NCI-H774 (cell line): ENCODE measurements around the gene HNRNPH2.

ENCODE experiments used
- DNase-seq: peaks from one replicate; lab custom pipeline; 2025; lab: John Stamatoyannopoulos, UW

HNRNPH2 gene

DNA sequence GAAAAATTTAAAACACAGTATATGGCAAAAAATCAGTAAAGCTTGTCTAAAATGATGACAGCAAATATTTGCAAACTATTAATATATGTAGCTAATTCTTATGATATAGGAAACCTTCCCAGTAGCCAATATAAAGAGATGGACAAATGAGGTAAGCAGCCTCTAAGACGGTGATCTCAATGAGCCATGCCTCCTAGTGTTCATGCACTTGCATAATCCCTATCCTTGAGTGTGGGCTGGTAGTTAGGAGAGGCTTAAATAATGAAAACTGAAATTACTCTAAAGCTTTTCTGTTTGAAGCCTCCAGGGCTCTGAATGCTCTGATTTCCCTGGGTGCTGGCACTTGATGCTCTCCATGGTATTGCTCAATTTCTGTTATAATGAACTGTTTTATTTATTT lies 52.6 kb downstream of the HNRNPH2 start:
- DNase-seq: no peak

DNA sequence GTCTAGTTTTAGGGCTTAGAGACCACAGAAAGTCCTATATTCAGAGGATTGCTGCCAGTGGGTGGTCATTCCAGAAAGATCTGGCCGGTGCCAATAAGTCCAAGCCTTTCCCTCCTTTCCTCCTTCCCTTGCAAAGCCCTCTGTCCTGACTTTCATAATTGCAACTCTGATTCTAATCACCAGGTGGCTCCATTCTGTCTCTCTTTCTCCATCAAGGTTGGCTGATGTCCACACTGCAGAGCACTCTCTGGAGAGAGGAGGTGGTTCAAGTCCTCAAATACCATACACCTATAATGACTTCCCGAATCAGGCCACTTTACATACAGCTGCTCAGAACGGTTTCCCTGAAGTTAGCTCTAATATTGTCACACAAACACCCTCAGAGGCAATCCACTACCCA lies 54.9 kb downstream of the HNRNPH2 start:
- no peak for DNase-seq
